Upper lobe of right lung (tissue), 1 donor: ENCODE results near the gene DAB2. TPM values are rescaled to one million over a fixed set of nuclear protein-coding genes. Genes with fewer than 3 reads are reported as not detected.

Experiments
- ATAC-seq: fragments of 200-7000 bp; cut with Tn5 transposase; one replicate; pipeline ENCODE4 v1.9.1; 2020; ENCODE audit warnings: mild to moderate bottlenecking, moderate library complexity
- DNase-seq: peaks from one replicate; pipeline ENCODE4 v3.0.0-alpha.2; 2020
- H3K27ac ChIP-seq: fragments of 200-600 bp; one replicate; pipeline ENCODE4 v1.8.0; 2022
- H3K27me3 ChIP-seq: fragments of 200-600 bp; one replicate; pipeline ENCODE4 v1.8.0; 2022; ENCODE audit warnings: mild to moderate bottlenecking
- H3K36me3 ChIP-seq: fragments of 200-600 bp; one replicate; pipeline ENCODE4 v1.8.0; 2022
- H3K4me1 ChIP-seq: fragments of 200-600 bp; one replicate; pipeline ENCODE4 v1.8.0; 2022
- H3K4me3 ChIP-seq: fragments of 200-600 bp; one replicate; pipeline ENCODE4 v1.8.0; 2022; ENCODE audit warnings: mild to moderate bottlenecking
- H3K9me3 ChIP-seq: fragments of 200-600 bp; one replicate; pipeline ENCODE4 v1.8.0; 2022
- CTCF ChIP-seq: fragments of 200-600 bp; IDR thresholded peaks from one replicate; pipeline ENCODE4 v1.8.0; 2022; ENCODE audit warnings: antibody characterized with exemption
- intact Hi-C: fragments of 100-400 bp; cut with DNase I; formaldehyde crosslinking; loops from one replicate; pipeline ENCODE4 v1.11.0; 2022
- total RNA-seq: library from RNA; stranded (reverse); fragmentation: NEBNext Ultra II Directional; extraction: Animal tissue kit (Norgen Biotek cat#: 25700); gene quantifications from one replicate; pipeline ENCODE4 v1.2.1, GENCODE V29; 2021
- donor health status: DM: no; HTN: yes; CAD: no; lungs with severe emphysema.

DAB2 gene
- total RNA-seq, 1 donor from 2014 or later: 145 TPM

GRCh38 chr5:39333104-39333503 is 91.7 kb downstream of the DAB2 start:
- no peak for ATAC-seq
- no peaks in the 10 kb centered on the region for H3K9me3 ChIP-seq
- TF ChIP-seq CTCF: no peak
- H3K4me1 ChIP-seq: no peaks in the 10 kb centered on the region
- no peaks in the 10 kb centered on the region for H3K36me3 ChIP-seq
- DNase-seq: no peak
- no peaks in the 10 kb centered on the region for H3K27me3 ChIP-seq
- no peak overlapping the region for H3K4me3 ChIP-seq
- no peak overlapping the region for H3K27ac ChIP-seq
- intact Hi-C loops: no loop called here

GRCh38 chr5:39331861-39332381 is 92.9 kb downstream of the DAB2 start:
- TF ChIP-seq CTCF: no peak
- intact Hi-C loops: no loop called here
- Histone ChIP-seq H3K4me1 (no peaks in the 10 kb centered on the region), H3K27me3 (no peaks in the 10 kb centered on the region), H3K4me3 (no peak overlapping the region), H3K9me3 (no peaks in the 10 kb centered on the region), H3K36me3 (no peaks in the 10 kb centered on the region), H3K27ac (no peak overlapping the region)
- no peak for DNase-seq
- ATAC-seq: no peak

- no peak for TF ChIP-seq CTCF
- no peak overlapping the region for H3K27ac ChIP-seq
- intact Hi-C loops: no loop called here
Observed at GRCh38 chr5:39328731-39329130, 96.0 kb downstream of the DAB2 start.

GRCh38 chr5:39323542-39323941 is 101.2 kb downstream of the DAB2 start:
- no peak for DNase-seq
- ATAC-seq: no peak
- H3K4me1 ChIP-seq: no peaks in the 10 kb centered on the region
- H3K9me3 ChIP-seq: no peaks in the 10 kb centered on the region
- no peak overlapping the region for H3K4me3 ChIP-seq
- intact Hi-C loops: no loop called here
- H3K36me3 ChIP-seq: no peaks in the 10 kb centered on the region
- TF ChIP-seq CTCF: no peak
- no peaks in the 10 kb centered on the region for H3K27me3 ChIP-seq
- no peak overlapping the region for H3K27ac ChIP-seq

More at GRCh38 chr5:39328731-39329130, 96.0 kb downstream of the DAB2 start:
- DNase-seq (no peak), ATAC-seq (no peak)
- no peak overlapping the region for H3K4me3 ChIP-seq
- no peaks in the 10 kb centered on the region for H3K9me3 ChIP-seq
- no peaks in the 10 kb centered on the region for H3K27me3 ChIP-seq
- no peaks in the 10 kb centered on the region for H3K4me1 ChIP-seq
- no peaks in the 10 kb centered on the region for H3K36me3 ChIP-seq

Other genes starting within 250 kb of the DAB2 start
- 45.0 TPM for gene FYB1, start 205.4 kb downstream of the DAB2 start, total RNA-seq
- not detected for gene C9, start 60.5 kb downstream of the DAB2 start, total RNA-seq